ENCODE results near the gene EDN2.

The EDN2 gene

GRCh38 chr1:41511239-41511540 is 26.7 kb upstream of the EDN2 start:
- H3K4me1 ChIP-seq, result peaks cover 14% of the 10 kb centered on the region
- no peaks in the 10 kb centered on the region for H3K9me3 ChIP-seq
- DNase-seq (ENCODE audit: low spot score in 2 of 2), result no peak
- no peak overlapping the region for H3K4me3 ChIP-seq
- no peaks in the 10 kb centered on the region for H3K36me3 ChIP-seq (replicated peaks)
- in situ Hi-C loops (cut with MboI; ENCODE audit: low sequenced_read_pairs), result no loop called here
- H3K27me3 ChIP-seq (ENCODE audit: low read depth), result no peaks in the 10 kb centered on the region

GRCh38 chr1:41510531-41511238 is 26.2 kb upstream of the EDN2 start:
- Histone ChIP-seq H3K4me1 (peaks cover 14% of the 10 kb centered on the region), H3K9me3 (no peaks in the 10 kb centered on the region), H3K4me3 (no peak overlapping the region), H3K36me3 (replicated peaks) (no peaks in the 10 kb centered on the region), H3K27me3 (ENCODE audit: low read depth) (no peaks in the 10 kb centered on the region)
- in situ Hi-C loops (cut with MboI; ENCODE audit: low sequenced_read_pairs), result no loop called here
- no peak for DNase-seq (ENCODE audit: low spot score in 2 of 2)

- no peak overlapping the region for H3K4me3 ChIP-seq
- H3K4me1 ChIP-seq, result peaks cover 8% of the 10 kb centered on the region; the same call in 1 of the 2 replicates
- in situ Hi-C loops (cut with MboI; ENCODE audit: low sequenced_read_pairs), result no loop called here
- no peaks in the 10 kb centered on the region for H3K36me3 ChIP-seq (replicated peaks)
- no peak for DNase-seq (ENCODE audit: low spot score in 2 of 2)
- H3K27me3 ChIP-seq (ENCODE audit: low read depth), result no peaks in the 10 kb centered on the region
- H3K9me3 ChIP-seq, result no peaks in the 10 kb centered on the region
These were observed 24.8 kb upstream of the EDN2 start for GRCh38 chr1:41509270-41509671.

- no peak overlapping the region for H3K4me3 ChIP-seq
- H3K9me3 ChIP-seq, result no peaks in the 10 kb centered on the region
- H3K36me3 ChIP-seq (replicated peaks), result no peaks in the 10 kb centered on the region
- no peaks in the 10 kb centered on the region for H3K27me3 ChIP-seq (ENCODE audit: low read depth)
- no peak for DNase-seq (ENCODE audit: low spot score in 2 of 2)
- in situ Hi-C loops (cut with MboI; ENCODE audit: low sequenced_read_pairs), result no loop called here
- H3K4me1 ChIP-seq, result peaks cover 8% of the 10 kb centered on the region; the same call in 1 of the 2 replicates
These were observed 23.8 kb upstream of the EDN2 start for GRCh38 chr1:41508290-41508689.

- Histone ChIP-seq H3K27me3 (ENCODE audit: low read depth) (no peaks in the 10 kb centered on the region), H3K4me1 (peaks cover 8% of the 10 kb centered on the region; the same call in 1 of the 2 replicates), H3K4me3 (no peak overlapping the region), H3K9me3 (no peaks in the 10 kb centered on the region), H3K36me3 (replicated peaks) (no peaks in the 10 kb centered on the region)
- in situ Hi-C loops (cut with MboI; ENCODE audit: low sequenced_read_pairs), result no loop called here
- no peak for DNase-seq (ENCODE audit: low spot score in 2 of 2)
These were observed 23.4 kb upstream of the EDN2 start for GRCh38 chr1:41507836-41508235.

GRCh38 chr1:41507110-41507720 is 22.7 kb upstream of the EDN2 start:
- H3K36me3 ChIP-seq (replicated peaks), result no peaks in the 10 kb centered on the region
- DNase-seq (ENCODE audit: low spot score in 2 of 2), result no peak
- no peak overlapping the region for H3K4me3 ChIP-seq
- in situ Hi-C loops (cut with MboI; ENCODE audit: low sequenced_read_pairs), result no loop called here
- H3K27me3 ChIP-seq (ENCODE audit: low read depth), result no peaks in the 10 kb centered on the region
- H3K9me3 ChIP-seq, result no peaks in the 10 kb centered on the region
- H3K4me1 ChIP-seq, result peaks cover 8% of the 10 kb centered on the region; the same call in 1 of the 2 replicates

- Histone ChIP-seq H3K4me3 (no peak overlapping the region), H3K4me1 (peaks cover 8% of the 10 kb centered on the region; the same call in 1 of the 2 replicates), H3K36me3 (replicated peaks) (no peaks in the 10 kb centered on the region), H3K27me3 (ENCODE audit: low read depth) (no peaks in the 10 kb centered on the region), H3K9me3 (no peaks in the 10 kb centered on the region)
- in situ Hi-C loops (cut with MboI; ENCODE audit: low sequenced_read_pairs), result no loop called here
- DNase-seq (ENCODE audit: low spot score in 2 of 2), result no peak
These were observed 19.9 kb upstream of the EDN2 start for GRCh38 chr1:41504114-41505035.

- in situ Hi-C loops (cut with MboI; ENCODE audit: low sequenced_read_pairs), result no loop called here
- Histone ChIP-seq H3K27me3 (ENCODE audit: low read depth) (no peaks in the 10 kb centered on the region), H3K4me3 (no peak overlapping the region), H3K36me3 (replicated peaks) (no peaks in the 10 kb centered on the region), H3K4me1 (peaks cover 8% of the 10 kb centered on the region; the same call in 1 of the 2 replicates), H3K9me3 (no peaks in the 10 kb centered on the region)
- no peak for DNase-seq (ENCODE audit: low spot score in 2 of 2)
These were observed 19.1 kb upstream of the EDN2 start for GRCh38 chr1:41503538-41504113.

GRCh38 chr1:41502912-41503311 is 18.4 kb upstream of the EDN2 start:
- H3K4me3 ChIP-seq, result no peak overlapping the region
- no peak for DNase-seq (ENCODE audit: low spot score in 2 of 2)
- in situ Hi-C loops (cut with MboI; ENCODE audit: low sequenced_read_pairs), result no loop called here
- H3K9me3 ChIP-seq, result no peaks in the 10 kb centered on the region
- H3K4me1 ChIP-seq, result peaks cover 8% of the 10 kb centered on the region; the same call in 1 of the 2 replicates
- no peaks in the 10 kb centered on the region for H3K27me3 ChIP-seq (ENCODE audit: low read depth)
- no peaks in the 10 kb centered on the region for H3K36me3 ChIP-seq (replicated peaks)

GRCh38 chr1:41501581-41501980 is 17.1 kb upstream of the EDN2 start:
- peaks cover 8% of the 10 kb centered on the region for H3K4me1 ChIP-seq
- DNase-seq (ENCODE audit: low spot score in 2 of 2), result no peak
- H3K36me3 ChIP-seq (replicated peaks), result no peaks in the 10 kb centered on the region
- H3K27me3 ChIP-seq (ENCODE audit: low read depth), result no peaks in the 10 kb centered on the region
- H3K4me3 ChIP-seq, result no peak overlapping the region
- H3K9me3 ChIP-seq, result no peaks in the 10 kb centered on the region
- in situ Hi-C loops (cut with MboI; ENCODE audit: low sequenced_read_pairs), result no loop called here

GRCh38 chr1:41500781-41501518 is 16.5 kb upstream of the EDN2 start:
- peaks cover 8% of the 10 kb centered on the region for H3K4me1 ChIP-seq
- no peaks in the 10 kb centered on the region for H3K27me3 ChIP-seq (ENCODE audit: low read depth)
- in situ Hi-C loops (cut with MboI; ENCODE audit: low sequenced_read_pairs), result no loop called here
- no peaks in the 10 kb centered on the region for H3K9me3 ChIP-seq
- H3K36me3 ChIP-seq (replicated peaks), result no peaks in the 10 kb centered on the region
- no peak overlapping the region for H3K4me3 ChIP-seq
- no peak for DNase-seq (ENCODE audit: low spot score in 2 of 2)

- no peaks in the 10 kb centered on the region for H3K27me3 ChIP-seq (ENCODE audit: low read depth)
- peaks cover 12% of the 10 kb centered on the region for H3K4me1 ChIP-seq
- H3K36me3 ChIP-seq (replicated peaks), result no peaks in the 10 kb centered on the region
- H3K4me3 ChIP-seq, result no peak overlapping the region
- H3K9me3 ChIP-seq, result no peaks in the 10 kb centered on the region
- in situ Hi-C loops (cut with MboI; ENCODE audit: low sequenced_read_pairs), result no loop called here
- no peak for DNase-seq (ENCODE audit: low spot score in 2 of 2)
These were observed 15.9 kb upstream of the EDN2 start for GRCh38 chr1:41500378-41500777.

GRCh38 chr1:41499591-41499990 is 15.1 kb upstream of the EDN2 start:
- Histone ChIP-seq H3K27me3 (ENCODE audit: low read depth) (no peaks in the 10 kb centered on the region), H3K36me3 (replicated peaks) (no peaks in the 10 kb centered on the region), H3K4me3 (no peak overlapping the region), H3K4me1 (peaks cover 12% of the 10 kb centered on the region), H3K9me3 (no peaks in the 10 kb centered on the region)
- DNase-seq (ENCODE audit: low spot score in 2 of 2), result no peak
- in situ Hi-C loops (cut with MboI; ENCODE audit: low sequenced_read_pairs), result no loop called here
